GM12878 (cell line): ENCODE results near the gene NAV2. TPM values are rescaled to one million over a fixed set of nuclear protein-coding genes. Genes with fewer than 3 reads are reported as not detected.

Experiments used
- ATAC-seq: fragments of 200-7000 bp; cut with Tn5 transposase; 3 replicates; pipeline ENCODE4 v1.9.1; 2020; ENCODE audit warnings: mild to moderate bottlenecking, moderate library complexity
- BruUV-seq: library from RNA; stranded (reverse); fragments of 400-500 nt; replicated peaks from 2 replicates; lab custom pipeline; 2021; lab: Mats Ljungman, UMichigan
- CTCF ChIA-PET: fragments of 300-600 bp; sonication (Branson Sonifier 250); formaldehyde crosslinking; extraction: SDS; loops from one replicate; lab custom pipeline; 2021; ENCODE audit warnings: inconsistent platforms; lab: Yijun Ruan, JAX
- POLR2A ChIA-PET: fragments of 350-600 bp; formaldehyde crosslinking; extraction: SDS; loops from one replicate; lab custom pipeline; 2021; ENCODE audit warnings: inconsistent platforms; lab: Charles Lee
- RAD21 ChIA-PET: fragments of 300-600 bp; sonication (Branson Sonifier 250); formaldehyde crosslinking; loops from one replicate; lab custom pipeline; 2023; ENCODE audit warnings: antibody characterized with exemption; ENCODE audit not compliant: unreplicated experiment; lab: Charles Lee
- SMC1A ChIA-PET: fragments of 300-600 bp; sonication (Branson Sonifier 250); formaldehyde crosslinking; loops from one replicate; lab custom pipeline; 2023; ENCODE audit not compliant: unreplicated experiment, uncharacterized antibody; lab: Charles Lee
- DNase-seq: peaks from one replicate; pipeline ENCODE4 v3.0.0-alpha.2; 2011; ENCODE audit warnings: low read depth, low spot score
- FAIRE-seq: peaks from 3 replicates; lab custom pipeline; 2011; peaks lifted over from hg19 to GRCh38; lab: Jason Lieb, UNC
- H2AFZ ChIP-seq: 2 replicates; pipeline ENCODE4 v1.6.0; 2011; ENCODE audit warnings: low read depth, low read length, control low read depth; ENCODE audit not compliant: control insufficient read depth
- H3K27ac ChIP-seq: 2 replicates; pipeline ENCODE4 v1.5.1; 2011; ENCODE audit warnings: control low read depth; ENCODE audit not compliant: control insufficient read depth, insufficient read depth
- H3K27me3 ChIP-seq, 2 experiments: replicated peaks in 1 of 2; 2 replicates each; pipeline versions ENCODE4 v1.6.0 to v1.6.1; 2011; ENCODE audit warnings: low read length in 1 of 2; ENCODE audit not compliant: control insufficient read depth in 2 of 2, insufficient read depth in 2 of 2
- H3K36me3 ChIP-seq, 2 experiments: 2 replicates each; pipeline ENCODE4 v1.5.1; 2011; ENCODE audit warnings: low read length in 1 of 2; ENCODE audit not compliant: control insufficient read depth in 2 of 2, insufficient read depth in 2 of 2
- H3K4me1 ChIP-seq: 2 replicates; pipeline ENCODE4 v1.6.1; 2011; ENCODE audit warnings: mild to moderate bottlenecking, low read length, moderate library complexity, mixed read lengths; ENCODE audit not compliant: control insufficient read depth, insufficient read depth
- H3K4me2 ChIP-seq: 2 replicates; pipeline ENCODE4 v1.6.0; 2011; ENCODE audit warnings: control low read depth; ENCODE audit not compliant: control insufficient read depth, insufficient read depth
- H3K4me3 ChIP-seq: fragments of 200-600 bp; sonication (generic); 2 replicates; pipeline ENCODE4 v1.5.1; 2016
- H3K79me2 ChIP-seq: 2 replicates; pipeline ENCODE4 v1.6.0; 2011; ENCODE audit warnings: low read length; ENCODE audit not compliant: control insufficient read depth, insufficient read depth
- H3K9ac ChIP-seq: 2 replicates; pipeline ENCODE4 v1.8.0; 2011; ENCODE audit warnings: low read length, control low read depth, mixed read lengths; ENCODE audit not compliant: control insufficient read depth, insufficient read depth
- H3K9me3 ChIP-seq: replicated peaks from 3 replicates; pipeline ENCODE4 v1.5.1; 2011; ENCODE audit warnings: mild to moderate bottlenecking, low read length; ENCODE audit not compliant: control insufficient read depth, insufficient read depth
- H4K20me1 ChIP-seq: 2 replicates; pipeline ENCODE4 v1.6.0; 2011; ENCODE audit not compliant: control insufficient read depth, insufficient read depth
- CBX5 ChIP-seq: sonication (generic); IDR thresholded peaks from 2 replicates; pipeline ENCODE4 v1.6.1; 2016; ENCODE audit warnings: low read depth, moderate library complexity, mild to moderate bottlenecking, inconsistent platforms
- EED ChIP-seq: sonication (generic); IDR thresholded peaks from 2 replicates; pipeline ENCODE4 v1.6.1; 2016; ENCODE audit warnings: antibody characterized with exemption, low read depth
- GATAD2B ChIP-seq: fragments of 450-650 bp; conservative IDR thresholded peaks from 2 replicates; pipeline ENCODE4 v1.6.1; 2017; ENCODE audit warnings: low read depth, mild to moderate bottlenecking, moderate library complexity
- IRF3 ChIP-seq: fragments of 450-650 bp; IDR thresholded peaks from 2 replicates; pipeline ENCODE4 v1.6.1; 2014; ENCODE audit warnings: mild to moderate bottlenecking
- NFIC ChIP-seq: IDR thresholded peaks from 2 replicates; pipeline ENCODE4 v1.6.1; 2012; ENCODE audit warnings: low read depth, mild to moderate bottlenecking, inconsistent platforms, low read length, moderate library complexity
- NRF1 ChIP-seq: conservative IDR thresholded peaks from 2 replicates; pipeline ENCODE4 v1.6.1; 2011; ENCODE audit warnings: mild to moderate bottlenecking, low read depth, low read length, improper control_type of control experiment
- RELA ChIP-seq: fragments of 450-650 bp; IDR thresholded peaks from 2 replicates; pipeline ENCODE4 v1.8.0; 2014; ENCODE audit warnings: borderline replicate concordance; ENCODE audit not compliant: partially characterized antibody
- RFX5 ChIP-seq: IDR thresholded peaks from 2 replicates; pipeline ENCODE4 v1.6.1; 2011; ENCODE audit warnings: low read depth, low read length, improper control_type of control experiment
- STAT3 ChIP-seq: IDR thresholded peaks from 2 replicates; pipeline ENCODE4 v1.6.1; 2011; ENCODE audit warnings: low read depth, low read length, improper control_type of control experiment
- SUPT20H ChIP-seq: IDR thresholded peaks from 2 replicates; pipeline ENCODE4 v1.6.1; 2011; ENCODE audit warnings: low read depth, mild to moderate bottlenecking, low read length, moderate library complexity, borderline replicate concordance; ENCODE audit not compliant: control insufficient read depth
- SUZ12 ChIP-seq: fragments of 200-600 bp; sonication (generic); IDR thresholded peaks from one replicate; pipeline ENCODE4 v1.6.1; 2018; ENCODE audit warnings: antibody characterized with exemption, mild to moderate bottlenecking; ENCODE audit not compliant: unreplicated experiment
- TCF12 ChIP-seq: IDR thresholded peaks from 2 replicates; pipeline ENCODE4 v1.6.1; 2011; ENCODE audit warnings: low read depth, mild to moderate bottlenecking, low read length
- WGBS: methylation state at CpG from one replicate; pipeline ENCODE4 v1.1.6; 2016; ENCODE audit warnings: low lambda C conversion rate; ENCODE audit not compliant: insufficient replicate concordance, insufficient coverage; ENCODE audit errors: missing lambda C conversion rate; 5-methylcytosine and 5-hydroxymethylcytosine counted together
- in situ Hi-C: fragments of 300-500 bp; cut with MboI; formaldehyde crosslinking; loops from 9 replicates; pipeline ENCODE4 v1.14.3; 2018; ENCODE audit warnings: mixed read lengths
- intact Hi-C: fragments of 100-400 bp; cut with micrococcal nuclease; formaldehyde crosslinking; loops from one replicate; pipeline ENCODE4 v1.14.2; 2022; ENCODE audit not compliant: unreplicated experiment
- polyA plus RNA-seq, 11 experiments: library from polyadenylated mRNA; depleted of rRNA in 4 of 11; unstranded in 6 of 11; stranded (reverse) in 5 of 11; fragments of >200 nt; fragmentation: Nextera tagmentation in 4 of 11; fragmentation: Illumina TruSeq in 1 of 11; extraction: Ambion mirVana in 4 of 11; extraction: Trizol in 1 of 11; gene quantifications; 1 replicate in 1 of 11; 2 replicates in 10 of 11; pipeline versions ENCODE4 v1.2.1 to v1.2.3, GENCODE V29; 2011 to 2016; ENCODE audit warnings: inconsistent platforms in 2 of 11, missing spikeins in 2 of 11, low read depth in 1 of 11
- total RNA-seq, 4 experiments: library from RNA; depleted of rRNA in 3 of 4; stranded (reverse); fragments of >200 nt in 3 of 4; fragmentation: Illumina TruSeq in 1 of 4; extraction: Trizol in 1 of 4; gene quantifications; 2 replicates each; pipeline versions ENCODE4 v1.2.1 to v1.2.3, GENCODE V29; 2013 to 2021
- TF ChIP-seq, protein P1 (sequence below): IDR thresholded peaks from 2 replicates; pipeline ENCODE4 v1.6.1; 2012; ENCODE audit warnings: improper control_type of control experiment, low read depth, low read length; ENCODE audit not compliant: insufficient replicate concordance

Gene NAV2
- total and polyA plus RNA-seq, 10 of the 15 experiments (the other 5 are each of a cell fraction or from before 2014, with no cell fraction given), result 0.35 to 6.1 (median 1.1) TPM

DNA sequence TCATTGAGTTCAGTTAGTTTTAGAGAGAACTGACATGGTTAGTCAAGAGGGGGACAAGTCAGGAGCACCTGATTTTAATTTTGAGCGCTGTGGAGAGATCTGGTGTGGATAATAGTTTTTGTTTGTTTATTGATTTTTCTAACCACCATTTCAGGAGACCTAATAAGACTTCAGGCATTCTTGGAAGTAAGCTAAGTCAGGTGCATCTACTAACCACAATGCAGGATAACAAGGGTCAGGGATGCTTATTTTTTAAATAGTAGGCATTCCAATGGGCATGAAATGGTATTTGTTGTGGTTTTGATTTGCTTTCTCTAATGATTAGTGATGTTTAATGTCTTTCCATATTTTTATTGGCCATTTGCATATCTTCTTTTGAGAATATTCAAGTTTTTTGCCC lies 212.1 kb downstream of the NAV2 start:
- no peak for TF ChIP-seq STAT3
- no peak for TF ChIP-seq TCF12
- no peak for TF ChIP-seq SUZ12
- no peak for TF ChIP-seq EED
- no peak for TF ChIP-seq CBX5
- TF ChIP-seq, protein P1, sequence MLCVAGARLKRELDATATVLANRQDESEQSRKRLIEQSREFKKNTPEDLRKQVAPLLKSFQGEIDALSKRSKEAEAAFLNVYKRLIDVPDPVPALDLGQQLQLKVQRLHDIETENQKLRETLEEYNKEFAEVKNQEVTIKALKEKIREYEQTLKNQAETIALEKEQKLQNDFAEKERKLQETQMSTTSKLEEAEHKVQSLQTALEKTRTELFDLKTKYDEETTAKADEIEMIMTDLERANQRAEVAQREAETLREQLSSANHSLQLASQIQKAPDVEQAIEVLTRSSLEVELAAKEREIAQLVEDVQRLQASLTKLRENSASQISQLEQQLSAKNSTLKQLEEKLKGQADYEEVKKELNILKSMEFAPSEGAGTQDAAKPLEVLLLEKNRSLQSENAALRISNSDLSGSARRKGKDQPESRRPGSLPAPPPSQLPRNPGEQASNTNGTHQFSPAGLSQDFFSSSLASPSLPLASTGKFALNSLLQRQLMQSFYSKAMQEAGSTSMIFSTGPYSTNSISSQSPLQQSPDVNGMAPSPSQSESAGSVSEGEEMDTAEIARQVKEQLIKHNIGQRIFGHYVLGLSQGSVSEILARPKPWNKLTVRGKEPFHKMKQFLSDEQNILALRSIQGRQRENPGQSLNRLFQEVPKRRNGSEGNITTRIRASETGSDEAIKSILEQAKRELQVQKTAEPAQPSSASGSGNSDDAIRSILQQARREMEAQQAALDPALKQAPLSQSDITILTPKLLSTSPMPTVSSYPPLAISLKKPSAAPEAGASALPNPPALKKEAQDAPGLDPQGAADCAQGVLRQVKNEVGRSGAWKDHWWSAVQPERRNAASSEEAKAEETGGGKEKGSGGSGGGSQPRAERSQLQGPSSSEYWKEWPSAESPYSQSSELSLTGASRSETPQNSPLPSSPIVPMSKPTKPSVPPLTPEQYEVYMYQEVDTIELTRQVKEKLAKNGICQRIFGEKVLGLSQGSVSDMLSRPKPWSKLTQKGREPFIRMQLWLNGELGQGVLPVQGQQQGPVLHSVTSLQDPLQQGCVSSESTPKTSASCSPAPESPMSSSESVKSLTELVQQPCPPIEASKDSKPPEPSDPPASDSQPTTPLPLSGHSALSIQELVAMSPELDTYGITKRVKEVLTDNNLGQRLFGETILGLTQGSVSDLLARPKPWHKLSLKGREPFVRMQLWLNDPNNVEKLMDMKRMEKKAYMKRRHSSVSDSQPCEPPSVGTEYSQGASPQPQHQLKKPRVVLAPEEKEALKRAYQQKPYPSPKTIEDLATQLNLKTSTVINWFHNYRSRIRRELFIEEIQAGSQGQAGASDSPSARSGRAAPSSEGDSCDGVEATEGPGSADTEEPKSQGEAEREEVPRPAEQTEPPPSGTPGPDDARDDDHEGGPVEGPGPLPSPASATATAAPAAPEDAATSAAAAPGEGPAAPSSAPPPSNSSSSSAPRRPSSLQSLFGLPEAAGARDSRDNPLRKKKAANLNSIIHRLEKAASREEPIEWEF, result no peak
- no peak for TF ChIP-seq GATAD2B
- TF ChIP-seq RELA, result no peak
- no peak for TF ChIP-seq IRF3
- TF ChIP-seq NRF1, result no peak
- TF ChIP-seq NFIC, result no peak
- TF ChIP-seq RFX5, result no peak
- no peak for TF ChIP-seq SUPT20H
- no peak for DNase-seq
- POLR2A ChIA-PET, result no interaction called here
- 93% methylated on average over 1 of the region's 1 CpG for WGBS
- no peak overlapping the region for H3K4me2 ChIP-seq
- no peak overlapping the region for H2AFZ ChIP-seq
- in situ Hi-C loops (no loop called here), intact Hi-C loops (no loop called here)
- H3K79me2 ChIP-seq, result no peaks in the 10 kb centered on the region
- no peak overlapping the region for H3K27ac ChIP-seq
- no TSS peak for BruUV-seq
- H3K9me3 ChIP-seq, result no peaks in the 10 kb centered on the region
- CTCF ChIA-PET, result interaction anchor here (1.8 kb wide), 1 partner anchor 208 kb away, joined by 5 read pairs; no protein-coding TSS in a partner anchor
- 0 out of 4 replicates have a peak, but pooled peaks cover 0 to 2% of the 10 kb centered on the region in 2 experiments for H3K27me3 ChIP-seq
- H4K20me1 ChIP-seq, result no peaks in the 10 kb centered on the region
- no peaks in the 10 kb centered on the region for H3K4me1 ChIP-seq
- no peak for ATAC-seq
- H3K36me3 ChIP-seq, result no peaks in the 10 kb centered on the region
- RAD21 ChIA-PET, result interaction anchor here (0.6 kb wide), 1 partner anchor 10 kb away, joined by 3 read pairs; no protein-coding TSS in a partner anchor
- H3K9ac ChIP-seq, result no peak overlapping the region
- no peak overlapping the region for H3K4me3 ChIP-seq
- no peak for FAIRE-seq
- SMC1A ChIA-PET, result interaction anchor here (0.6 to 1.6 kb wide), 3 partner anchors 9 to 131 kb away, joined by 3 to 4 read pairs (median 4); no protein-coding TSS in a partner anchor
